GM12873 (cell line): Measurements from ENCODE around the gene CHD5.

ENCODE experiments used
- TF ChIP-seq, protein P1 (sequence below): IDR thresholded peaks from 2 replicates; pipeline ENCODE4 v1.5.1; 2012; ENCODE audit warnings: low read depth, mild to moderate bottlenecking, moderate library complexity, low read length, control low read depth; ENCODE audit not compliant: insufficient read depth; ENCODE audit errors: missing control alignments

CHD5 gene

GRCh38 chr1:6167391-6168303, 12.5 kb downstream of the CHD5 start:
- TF ChIP-seq, protein P1, sequence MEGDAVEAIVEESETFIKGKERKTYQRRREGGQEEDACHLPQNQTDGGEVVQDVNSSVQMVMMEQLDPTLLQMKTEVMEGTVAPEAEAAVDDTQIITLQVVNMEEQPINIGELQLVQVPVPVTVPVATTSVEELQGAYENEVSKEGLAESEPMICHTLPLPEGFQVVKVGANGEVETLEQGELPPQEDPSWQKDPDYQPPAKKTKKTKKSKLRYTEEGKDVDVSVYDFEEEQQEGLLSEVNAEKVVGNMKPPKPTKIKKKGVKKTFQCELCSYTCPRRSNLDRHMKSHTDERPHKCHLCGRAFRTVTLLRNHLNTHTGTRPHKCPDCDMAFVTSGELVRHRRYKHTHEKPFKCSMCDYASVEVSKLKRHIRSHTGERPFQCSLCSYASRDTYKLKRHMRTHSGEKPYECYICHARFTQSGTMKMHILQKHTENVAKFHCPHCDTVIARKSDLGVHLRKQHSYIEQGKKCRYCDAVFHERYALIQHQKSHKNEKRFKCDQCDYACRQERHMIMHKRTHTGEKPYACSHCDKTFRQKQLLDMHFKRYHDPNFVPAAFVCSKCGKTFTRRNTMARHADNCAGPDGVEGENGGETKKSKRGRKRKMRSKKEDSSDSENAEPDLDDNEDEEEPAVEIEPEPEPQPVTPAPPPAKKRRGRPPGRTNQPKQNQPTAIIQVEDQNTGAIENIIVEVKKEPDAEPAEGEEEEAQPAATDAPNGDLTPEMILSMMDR: no peak

DNA sequence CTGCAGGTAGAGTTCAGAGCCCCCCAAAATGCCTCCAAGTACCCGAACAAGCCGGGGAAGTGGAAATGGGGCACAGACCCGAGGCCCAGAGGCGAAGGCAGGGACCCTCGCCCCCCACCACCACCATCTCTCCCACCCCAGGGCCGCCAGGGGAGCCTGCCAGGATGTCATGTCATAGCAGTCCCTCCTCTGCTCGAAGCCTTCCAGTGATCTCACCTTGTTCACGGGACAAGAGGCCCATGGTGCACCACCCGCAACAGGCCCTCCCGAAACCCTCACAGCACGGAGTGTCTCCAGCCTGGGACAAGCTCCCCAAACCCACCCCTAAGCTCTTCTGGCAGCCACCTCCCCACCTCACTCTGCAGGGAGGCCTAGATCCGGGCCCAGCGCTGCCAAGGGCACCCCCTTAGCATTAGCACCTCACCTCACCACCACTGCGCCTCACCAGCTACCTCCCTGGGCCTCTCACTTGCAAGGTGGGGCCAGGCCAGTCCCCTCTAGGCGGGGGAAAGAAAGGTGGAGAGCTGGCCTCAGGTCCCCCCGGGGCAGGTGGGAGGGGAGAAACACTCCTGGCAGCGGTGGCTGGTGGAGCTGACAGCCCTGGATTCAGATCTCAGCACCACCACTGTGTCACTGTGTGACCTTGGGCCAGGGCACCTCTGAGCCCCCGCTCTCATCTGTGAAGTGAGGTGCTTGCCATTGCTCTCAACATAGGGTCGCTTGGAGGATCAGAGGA, 13.3 kb downstream of the CHD5 start:
- TF ChIP-seq, protein P1: no peak

DNA sequence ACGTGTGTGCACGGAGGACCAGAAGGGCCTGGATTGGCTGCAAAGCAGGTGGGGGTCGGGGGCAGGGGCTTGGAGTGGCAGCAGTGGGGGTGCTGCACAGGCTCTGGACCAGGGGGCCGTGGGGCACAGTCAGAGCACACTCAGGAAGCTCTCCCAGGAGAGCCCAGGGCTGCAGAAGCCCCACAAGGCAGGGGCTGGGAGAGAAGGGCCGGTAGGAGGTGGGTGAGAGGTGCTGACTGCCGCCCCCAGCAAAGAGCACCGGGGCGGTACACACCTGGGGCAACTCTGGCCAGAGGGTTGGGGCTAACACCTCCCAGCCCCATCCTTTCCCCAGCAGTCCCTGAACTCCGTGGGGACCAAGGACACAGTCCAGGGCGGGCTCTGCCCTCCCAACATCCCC, 13.9 kb downstream of the CHD5 start:
- TF ChIP-seq, protein P1: no peak

GRCh38 chr1:6165441-6165985, 14.6 kb downstream of the CHD5 start:
- TF ChIP-seq, protein P1: no peak

GRCh38 chr1:6165027-6165426, 15.1 kb downstream of the CHD5 start:
- TF ChIP-seq, protein P1: no peak

DNA sequence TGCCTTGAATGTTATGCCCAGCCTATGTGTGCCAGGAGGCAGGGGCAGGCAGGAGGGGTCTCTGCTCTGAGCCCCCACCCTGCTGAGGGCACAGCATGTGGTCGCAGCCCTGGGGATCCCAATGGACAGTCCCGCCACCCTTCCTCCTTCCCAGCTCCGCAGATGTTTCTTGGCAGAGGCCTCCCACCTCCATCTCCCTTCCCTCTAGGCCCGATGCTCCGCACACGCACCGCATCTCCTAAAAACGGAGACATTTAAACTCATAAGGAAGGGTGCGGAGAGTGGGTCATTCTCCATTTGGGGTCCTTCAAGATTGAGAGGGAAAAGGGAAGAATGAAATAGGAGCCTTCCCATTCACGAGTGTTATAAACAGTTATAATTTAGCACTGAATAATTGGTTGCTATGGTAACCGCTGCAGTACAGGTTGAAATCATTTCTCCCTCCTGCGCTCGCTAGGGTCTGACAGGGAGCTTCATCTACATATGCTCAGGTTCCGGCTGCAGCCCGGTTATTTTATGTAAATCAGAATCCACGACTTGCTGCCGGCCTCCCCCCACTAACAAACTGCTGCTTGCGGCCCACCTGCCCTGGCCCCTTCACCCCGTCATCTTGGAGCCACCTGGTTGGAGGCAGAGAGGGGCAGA, 16.0 kb downstream of the CHD5 start:
- TF ChIP-seq, protein P1: no peak
